ENCODE measurements around the gene NAA38. TPM values are rescaled to one million over a fixed set of nuclear protein-coding genes. Genes with fewer than 3 reads are reported as not detected.

The NAA38 gene
- total RNA-seq, 1 donor from 2014 or later: 108 TPM

DNA sequence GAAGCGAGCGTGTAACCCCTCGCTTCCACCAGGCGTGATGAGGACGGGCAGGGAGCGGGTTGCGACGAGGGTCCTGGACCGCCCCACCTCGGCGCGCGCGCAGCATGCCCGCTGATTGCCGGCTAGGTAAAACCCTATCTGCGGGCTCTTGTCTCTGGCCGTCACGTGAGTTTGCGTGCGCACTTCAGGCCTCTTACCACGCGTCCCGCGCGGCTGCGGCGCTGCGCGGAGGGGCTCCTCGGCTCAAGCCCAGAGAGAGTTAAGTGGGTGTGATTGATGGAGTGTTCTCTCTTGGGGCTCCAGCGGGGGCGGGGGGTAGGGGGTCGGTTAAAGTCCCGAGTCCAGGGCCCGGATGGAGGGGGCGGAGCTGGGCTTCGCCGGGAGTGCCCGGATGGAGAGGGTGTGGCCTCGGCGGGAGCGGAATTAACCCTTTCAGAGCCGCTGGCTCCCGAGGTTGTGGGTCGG is 15.4 kb downstream of the NAA38 start:
- TF ChIP-seq, protein P1, sequence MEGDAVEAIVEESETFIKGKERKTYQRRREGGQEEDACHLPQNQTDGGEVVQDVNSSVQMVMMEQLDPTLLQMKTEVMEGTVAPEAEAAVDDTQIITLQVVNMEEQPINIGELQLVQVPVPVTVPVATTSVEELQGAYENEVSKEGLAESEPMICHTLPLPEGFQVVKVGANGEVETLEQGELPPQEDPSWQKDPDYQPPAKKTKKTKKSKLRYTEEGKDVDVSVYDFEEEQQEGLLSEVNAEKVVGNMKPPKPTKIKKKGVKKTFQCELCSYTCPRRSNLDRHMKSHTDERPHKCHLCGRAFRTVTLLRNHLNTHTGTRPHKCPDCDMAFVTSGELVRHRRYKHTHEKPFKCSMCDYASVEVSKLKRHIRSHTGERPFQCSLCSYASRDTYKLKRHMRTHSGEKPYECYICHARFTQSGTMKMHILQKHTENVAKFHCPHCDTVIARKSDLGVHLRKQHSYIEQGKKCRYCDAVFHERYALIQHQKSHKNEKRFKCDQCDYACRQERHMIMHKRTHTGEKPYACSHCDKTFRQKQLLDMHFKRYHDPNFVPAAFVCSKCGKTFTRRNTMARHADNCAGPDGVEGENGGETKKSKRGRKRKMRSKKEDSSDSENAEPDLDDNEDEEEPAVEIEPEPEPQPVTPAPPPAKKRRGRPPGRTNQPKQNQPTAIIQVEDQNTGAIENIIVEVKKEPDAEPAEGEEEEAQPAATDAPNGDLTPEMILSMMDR (conservative IDR thresholded peaks at IDR 0.05; ENCODE audit: low read depth, low read length): no peak
- DNase-seq (ENCODE audit: low read depth): no peak
- H3K4me3 ChIP-seq (ENCODE audit: low read depth, low read length): peak overlapping the region; percentile 70

DNA sequence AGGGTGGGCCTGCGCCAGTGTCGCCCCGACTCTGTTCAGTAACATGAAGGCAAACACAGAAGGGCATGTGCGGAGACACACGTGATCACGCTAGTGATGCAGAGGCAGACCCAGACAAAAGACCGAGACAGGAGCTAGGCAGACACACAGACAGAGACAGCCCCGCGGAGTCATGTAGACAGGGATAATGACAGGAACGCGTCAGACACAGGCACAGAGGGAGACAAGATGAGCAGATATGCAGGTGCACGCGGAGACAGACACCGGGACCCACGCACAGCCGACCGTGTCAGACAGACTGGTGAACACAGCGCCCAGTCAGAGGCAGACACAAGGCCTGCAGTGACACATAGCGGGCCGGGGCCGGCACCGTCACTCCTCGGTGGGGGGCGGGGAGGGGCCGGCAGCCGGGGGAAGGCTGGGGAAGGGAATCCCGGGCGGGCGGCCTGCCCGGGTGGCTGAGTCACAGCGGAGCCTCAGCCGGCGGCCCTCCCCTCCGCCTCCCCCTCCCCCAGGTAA is 15.9 kb downstream of the NAA38 start:
- no peak for DNase-seq (ENCODE audit: low read depth)
- H3K4me3 ChIP-seq (ENCODE audit: low read depth, low read length): peak overlapping the region; percentile 70

DNA sequence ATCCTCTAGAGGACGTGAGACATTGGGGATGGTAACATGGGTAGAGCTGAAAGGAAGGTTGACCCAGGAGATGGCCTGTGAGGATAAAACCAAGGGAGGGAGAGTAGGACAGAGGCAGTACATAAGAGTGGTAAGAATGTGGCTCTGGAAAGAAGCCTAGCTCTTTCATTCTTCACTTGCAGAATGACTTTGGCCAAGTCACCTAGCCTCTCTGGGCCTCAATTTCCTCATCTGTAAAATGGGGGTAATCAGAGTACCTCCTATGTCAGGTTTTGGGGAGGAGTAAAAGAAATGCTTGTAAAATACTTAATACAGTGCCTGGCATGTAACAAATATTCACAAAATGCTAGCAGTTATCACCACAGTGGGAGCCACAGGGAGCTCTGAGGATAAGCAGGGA is 16.5 kb downstream of the NAA38 start:
- H3K4me3 ChIP-seq (ENCODE audit: low read depth, low read length): peak overlapping the region; percentile 70
- TF ChIP-seq, protein P1 (conservative IDR thresholded peaks at IDR 0.05; ENCODE audit: low read depth, low read length): no peak
- DNase-seq (ENCODE audit: low read depth): no peak

More for the DNA sequence above, 15.9 kb downstream of the NAA38 start:
- TF ChIP-seq, protein P1 (conservative IDR thresholded peaks at IDR 0.05; ENCODE audit: low read depth, low read length): peak; percentile 21

DNA sequence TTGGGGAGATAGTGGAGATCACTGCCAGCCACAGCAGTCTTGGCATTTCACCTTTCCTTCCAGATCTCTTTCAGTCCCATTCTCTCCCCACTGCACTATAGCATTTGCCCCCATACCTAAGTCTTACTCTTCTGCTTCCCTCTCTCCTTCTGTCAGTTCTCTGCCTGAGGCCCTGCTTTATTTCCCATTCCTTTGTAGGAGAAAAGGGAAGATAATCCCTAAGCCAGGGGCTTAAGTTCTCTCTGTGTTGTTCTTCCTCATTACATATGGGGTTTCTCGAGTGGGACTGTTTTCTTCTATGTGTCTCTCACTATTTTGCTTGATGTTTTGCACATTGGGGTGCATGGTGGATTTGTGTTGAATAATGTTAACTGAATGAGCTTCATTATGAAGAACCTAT is 16.9 kb downstream of the NAA38 start:
- DNase-seq (ENCODE audit: low read depth): no peak

DNA sequence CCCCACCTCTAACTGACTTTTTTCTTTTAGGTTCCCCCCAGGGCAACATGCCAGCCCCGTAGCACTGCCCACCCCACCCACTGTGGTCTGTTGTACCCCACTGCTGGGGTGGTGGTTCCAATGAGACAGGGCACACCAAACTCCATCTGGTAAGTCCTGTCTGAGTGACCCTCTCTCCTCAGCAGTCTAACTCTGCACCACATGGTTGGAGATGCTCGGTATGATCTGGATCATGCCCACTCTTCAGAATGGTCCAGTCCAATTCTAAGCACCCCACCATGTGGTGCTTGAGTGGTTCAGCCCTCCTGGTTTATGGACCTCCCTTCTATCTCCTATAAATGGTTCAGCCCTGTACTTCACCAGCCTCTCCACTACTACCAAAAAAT is 17.5 kb downstream of the NAA38 start:
- H3K4me3 ChIP-seq (ENCODE audit: low read depth, low read length): no peak overlapping the region
- DNase-seq (ENCODE audit: low read depth): no peak
- TF ChIP-seq, protein P1 (conservative IDR thresholded peaks at IDR 0.05; ENCODE audit: low read depth, low read length): no peak

More for the DNA sequence above, 16.9 kb downstream of the NAA38 start:
- H3K4me3 ChIP-seq (ENCODE audit: low read depth, low read length): no peak overlapping the region
- TF ChIP-seq, protein P1 (conservative IDR thresholded peaks at IDR 0.05; ENCODE audit: low read depth, low read length): no peak

DNA sequence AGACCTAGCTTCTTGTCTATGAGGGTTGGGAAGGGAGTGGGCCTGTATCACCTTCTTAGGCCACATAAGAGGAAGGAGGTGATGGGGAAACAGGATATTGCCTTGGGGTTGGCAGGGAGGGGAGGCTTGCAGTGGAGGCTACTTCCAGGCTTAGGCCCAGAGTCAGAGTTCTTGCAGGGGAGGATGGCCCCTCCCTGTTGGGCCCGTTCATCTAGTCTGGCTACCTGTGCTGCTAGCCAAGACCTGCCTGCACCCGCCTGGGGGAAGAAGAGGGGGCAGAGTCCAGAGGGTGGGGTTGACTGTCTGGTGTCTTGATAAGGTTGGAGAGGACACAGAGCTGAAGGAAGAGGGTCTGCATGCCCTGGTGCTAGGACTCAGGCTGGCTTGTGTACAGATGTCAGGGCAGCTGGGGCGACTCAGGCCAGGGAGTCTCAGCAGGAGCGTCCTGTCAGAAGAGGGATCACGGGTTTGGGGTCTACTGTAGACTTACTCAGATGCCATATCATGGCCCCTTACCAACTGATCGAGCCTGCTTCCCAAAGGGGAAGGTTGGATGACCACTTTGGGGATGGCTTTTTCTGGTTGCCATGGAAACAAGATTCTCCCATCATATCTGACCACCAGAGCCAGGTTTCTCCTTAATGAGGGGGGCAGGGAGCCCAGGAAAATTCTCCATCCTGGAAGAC is 18.0 kb downstream of the NAA38 start:
- no peak overlapping the region for H3K4me3 ChIP-seq (ENCODE audit: low read depth, low read length)
- DNase-seq (ENCODE audit: low read depth): no peak
- TF ChIP-seq, protein P1 (conservative IDR thresholded peaks at IDR 0.05; ENCODE audit: low read depth, low read length): no peak

All from epithelial cell of proximal tubule (primary cell).